ENCODE measurements around the gene PAIP2B.
"Not testable (repeated sequence)": the region's sequence is repeated elsewhere in the genome, so short reads cannot be mapped to it uniquely, and the experiment has no call there.

Gene PAIP2B

DNA sequence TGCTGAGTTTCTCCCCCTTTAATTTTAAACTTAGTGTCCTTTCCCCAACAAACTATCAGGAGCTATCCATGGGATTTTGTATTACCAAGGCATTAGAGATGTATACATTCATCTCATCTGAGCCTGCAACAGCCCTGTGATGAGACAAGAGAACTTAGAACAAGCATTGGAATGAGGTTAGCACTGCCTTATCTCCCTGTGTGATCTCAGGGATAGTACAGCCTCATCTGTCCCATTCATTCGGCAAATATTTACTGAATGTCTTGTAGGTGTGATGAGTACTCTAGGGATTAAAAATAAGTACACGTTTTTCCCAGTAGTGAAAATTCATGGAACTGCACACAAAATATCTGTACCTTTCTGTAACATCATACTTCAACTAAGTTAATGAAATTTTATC lies 45.6 kb downstream of the PAIP2B start:
- Histone ChIP-seq H3K4me3 (ENCODE audit: low read depth in 1 of 2, low read length in 2 of 2) (no peak overlapping the region), H3K9ac (ENCODE audit: low read length) (no peak overlapping the region), H3K27ac (ENCODE audit: low read depth, low read length) (no peak overlapping the region), H3K9me3 (ENCODE audit: low read length) (no peaks in the 10 kb centered on the region), H3K4me1 (ENCODE audit: insufficient read depth, low read length) (no peaks in the 10 kb centered on the region), H3K36me3 (ENCODE audit: insufficient read depth, low read length) (no peaks in the 10 kb centered on the region), H3K27me3 (ENCODE audit: control insufficient read depth in 1 of 2, insufficient read depth in 2 of 2, low read length in 2 of 2) (no peaks in the 10 kb centered on the region)

DNA sequence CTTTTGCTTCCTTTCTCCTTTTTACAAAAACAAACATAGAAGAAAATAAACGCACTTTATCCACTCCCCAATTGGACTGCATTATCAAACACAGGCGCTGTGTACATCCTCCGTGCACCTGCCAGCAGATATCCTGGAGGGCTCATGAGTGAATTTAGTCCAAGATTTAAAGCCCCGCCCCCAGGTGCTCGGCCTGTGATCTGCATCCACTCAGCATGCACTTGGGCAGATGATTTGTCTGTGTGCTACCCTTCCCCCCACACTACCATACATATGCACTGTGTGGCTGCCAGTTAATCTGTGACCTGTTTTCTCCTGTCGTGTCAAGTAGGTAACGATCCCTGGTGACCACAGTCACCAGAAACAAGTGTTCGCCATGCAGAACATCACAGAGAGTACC lies 48.1 kb downstream of the PAIP2B start:
- not testable (repeated sequence) for H3K9ac ChIP-seq (ENCODE audit: low read length); H3K27ac ChIP-seq (ENCODE audit: low read depth, low read length); H3K36me3 ChIP-seq (ENCODE audit: insufficient read depth, low read length); H3K9me3 ChIP-seq (ENCODE audit: low read length); H3K27me3 ChIP-seq (ENCODE audit: control insufficient read depth in 1 of 2, insufficient read depth in 2 of 2, low read length in 2 of 2); H3K4me1 ChIP-seq (ENCODE audit: insufficient read depth, low read length); H3K4me3 ChIP-seq (ENCODE audit: low read depth in 1 of 2, low read length in 2 of 2)

DNA sequence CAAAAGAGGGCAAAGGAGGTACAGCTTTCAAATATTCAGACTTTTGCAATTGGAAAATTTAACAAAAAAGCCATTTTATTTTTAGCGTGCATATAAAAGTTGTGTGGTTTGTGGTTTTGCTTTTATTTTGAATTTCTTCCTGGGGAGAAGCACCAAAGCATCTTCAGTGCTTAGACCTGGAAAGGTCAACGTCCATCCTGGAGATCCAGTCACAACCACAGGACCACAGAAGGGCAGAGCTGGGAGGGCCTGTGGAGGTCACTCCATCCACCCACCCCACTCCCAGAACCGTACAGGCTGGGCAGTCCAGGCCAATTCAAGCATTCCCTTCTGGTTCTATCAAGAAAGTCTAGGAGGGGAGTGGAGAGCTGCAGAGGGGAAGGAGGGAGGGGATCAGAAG lies 52.7 kb downstream of the PAIP2B start:
- Histone ChIP-seq H3K9ac (ENCODE audit: low read length) (no peak overlapping the region), H3K4me1 (ENCODE audit: insufficient read depth, low read length) (no peaks in the 10 kb centered on the region), H3K36me3 (ENCODE audit: insufficient read depth, low read length) (no peaks in the 10 kb centered on the region), H3K9me3 (ENCODE audit: low read length) (no peaks in the 10 kb centered on the region), H3K27me3 (ENCODE audit: control insufficient read depth in 1 of 2, insufficient read depth in 2 of 2, low read length in 2 of 2) (no peaks in the 10 kb centered on the region), H3K4me3 (ENCODE audit: low read depth in 1 of 2, low read length in 2 of 2) (no peak overlapping the region), H3K27ac (ENCODE audit: low read depth, low read length) (no peak overlapping the region)

DNA sequence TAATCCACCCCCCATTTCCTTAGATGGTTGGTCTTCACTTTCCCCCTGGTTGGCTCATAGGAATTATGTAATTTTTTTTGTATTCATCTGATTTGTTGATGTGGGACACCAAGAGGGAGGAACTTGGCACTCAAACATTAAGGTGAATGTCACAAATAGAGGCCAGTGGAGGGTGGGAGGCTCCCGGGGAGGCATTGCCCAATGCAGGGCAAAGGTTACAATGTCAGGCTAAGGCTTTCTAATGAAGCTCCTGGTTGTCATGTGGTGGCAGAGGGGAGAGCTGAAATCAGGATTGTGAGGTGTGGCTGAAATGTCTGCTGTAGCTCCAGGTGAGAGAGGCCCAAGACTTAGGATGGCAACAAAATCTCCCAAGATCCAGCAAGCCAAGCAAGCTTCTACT lies 53.8 kb downstream of the PAIP2B start:
- Histone ChIP-seq H3K4me3 (ENCODE audit: low read depth in 1 of 2, low read length in 2 of 2) (no peak overlapping the region), H3K27ac (ENCODE audit: low read depth, low read length) (no peak overlapping the region)

GRCh38 chr2:71166812-71167211 lies 60.1 kb downstream of the PAIP2B start:
- Histone ChIP-seq H3K27me3 (ENCODE audit: control insufficient read depth in 1 of 2, insufficient read depth in 2 of 2, low read length in 2 of 2) (no peaks in the 10 kb centered on the region), H3K36me3 (ENCODE audit: insufficient read depth, low read length) (no peaks in the 10 kb centered on the region), H3K27ac (ENCODE audit: low read depth, low read length) (no peak overlapping the region), H3K9ac (ENCODE audit: low read length) (no peak overlapping the region), H3K4me3 (ENCODE audit: low read depth in 1 of 2, low read length in 2 of 2) (no peak overlapping the region), H3K4me1 (ENCODE audit: insufficient read depth, low read length) (no peaks in the 10 kb centered on the region), H3K9me3 (ENCODE audit: low read length) (no peaks in the 10 kb centered on the region)

More for the DNA sequence above, 53.8 kb downstream of the PAIP2B start:
- H3K9ac ChIP-seq (ENCODE audit: low read length): no peak overlapping the region
- no peaks in the 10 kb centered on the region for H3K27me3 ChIP-seq (ENCODE audit: control insufficient read depth in 1 of 2, insufficient read depth in 2 of 2, low read length in 2 of 2)
- H3K36me3 ChIP-seq (ENCODE audit: insufficient read depth, low read length): no peaks in the 10 kb centered on the region
- no peaks in the 10 kb centered on the region for H3K4me1 ChIP-seq (ENCODE audit: insufficient read depth, low read length)
- H3K9me3 ChIP-seq (ENCODE audit: low read length): no peaks in the 10 kb centered on the region

DNA sequence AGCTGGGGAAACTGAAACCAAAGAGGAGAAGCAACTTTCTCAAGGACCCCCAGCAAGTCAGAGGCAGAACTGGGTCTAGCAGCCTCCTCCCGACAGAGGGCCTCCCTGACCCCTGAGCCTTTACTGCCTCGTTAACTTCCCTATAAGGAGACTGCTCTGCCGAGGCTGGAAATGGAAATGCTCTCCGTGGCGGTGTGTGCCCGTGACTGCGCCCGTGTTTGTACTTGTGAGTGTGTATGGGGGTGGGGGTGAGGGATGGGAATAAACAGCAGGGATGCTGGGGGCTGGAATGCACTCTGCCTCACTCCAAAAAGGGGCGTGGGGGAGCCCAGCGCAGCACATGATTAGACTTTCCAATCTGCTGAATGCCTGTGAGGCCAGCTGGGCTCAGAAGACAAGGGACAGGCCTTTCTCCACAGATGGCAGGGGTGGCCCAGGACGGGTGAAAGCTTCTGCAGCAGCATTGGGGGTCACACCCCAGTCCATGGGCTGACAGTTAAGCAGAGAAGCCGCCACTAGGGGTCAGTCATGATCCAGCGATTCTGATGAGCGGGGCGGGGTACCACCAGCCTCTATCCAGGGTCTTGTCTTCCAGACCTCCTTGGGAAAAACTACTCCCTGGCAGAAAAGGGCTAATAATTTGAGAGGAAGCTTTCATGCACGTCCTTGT lies 69.6 kb downstream of the PAIP2B start:
- Histone ChIP-seq H3K36me3 (ENCODE audit: insufficient read depth, low read length) (no peaks in the 10 kb centered on the region), H3K9me3 (ENCODE audit: low read length) (no peaks in the 10 kb centered on the region), H3K27ac (ENCODE audit: low read depth, low read length) (peak overlapping the region; percentile 43), H3K4me1 (ENCODE audit: insufficient read depth, low read length) (peaks cover 13% of the 10 kb centered on the region), H3K27me3 (ENCODE audit: control insufficient read depth in 1 of 2, insufficient read depth in 2 of 2, low read length in 2 of 2) (no peaks in the 10 kb centered on the region), H3K4me3 (ENCODE audit: low read depth in 1 of 2, low read length in 2 of 2) (peak overlapping the region; percentile 12 to 52), H3K9ac (ENCODE audit: low read length) (no peak overlapping the region)

DNA sequence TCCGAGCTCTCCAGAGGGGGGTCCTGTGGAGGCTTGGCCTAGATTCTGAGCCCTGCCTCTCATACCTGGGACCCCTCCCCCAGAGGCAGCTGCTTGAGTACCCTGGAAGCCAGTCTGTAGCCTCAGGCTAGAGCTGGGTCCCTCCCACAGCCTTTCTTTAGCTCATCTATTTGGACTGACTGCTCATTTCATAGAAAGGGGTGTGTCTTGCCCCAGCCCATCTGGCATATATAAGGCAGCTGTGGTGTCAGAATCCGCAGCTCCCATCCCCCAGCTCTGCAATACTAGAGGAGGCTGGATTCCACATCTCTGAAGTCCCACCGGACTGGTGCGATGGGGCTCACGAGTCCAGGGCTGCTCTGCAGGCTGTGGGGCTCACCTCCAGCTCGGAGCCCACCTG lies 70.3 kb downstream of the PAIP2B start:
- Histone ChIP-seq H3K9me3 (ENCODE audit: low read length) (no peaks in the 10 kb centered on the region), H3K36me3 (ENCODE audit: insufficient read depth, low read length) (no peaks in the 10 kb centered on the region), H3K9ac (ENCODE audit: low read length) (no peak overlapping the region), H3K4me3 (ENCODE audit: low read depth in 1 of 2, low read length in 2 of 2) (peak overlapping the region; percentile 12 to 52), H3K27me3 (ENCODE audit: control insufficient read depth in 1 of 2, insufficient read depth in 2 of 2, low read length in 2 of 2) (no peaks in the 10 kb centered on the region), H3K4me1 (ENCODE audit: insufficient read depth, low read length) (peaks cover 13% of the 10 kb centered on the region), H3K27ac (ENCODE audit: low read depth, low read length) (peak overlapping the region; percentile 43)

- no peak overlapping the region for H3K4me3 ChIP-seq (ENCODE audit: low read depth in 1 of 2, low read length in 2 of 2)
- peaks cover 3% of the 10 kb centered on the region for H3K36me3 ChIP-seq (ENCODE audit: insufficient read depth, low read length)
- peaks cover 13% of the 10 kb centered on the region for H3K4me1 ChIP-seq (ENCODE audit: insufficient read depth, low read length)
- no peaks in the 10 kb centered on the region for H3K9me3 ChIP-seq (ENCODE audit: low read length)
- H3K27ac ChIP-seq (ENCODE audit: low read depth, low read length): no peak overlapping the region
- no peak overlapping the region for H3K9ac ChIP-seq (ENCODE audit: low read length)
- H3K27me3 ChIP-seq (ENCODE audit: control insufficient read depth in 1 of 2, insufficient read depth in 2 of 2, low read length in 2 of 2): no peaks in the 10 kb centered on the region
These were observed 71.1 kb downstream of the PAIP2B start for GRCh38 chr2:71155846-71156245.

- Histone ChIP-seq H3K4me1 (ENCODE audit: insufficient read depth, low read length) (peaks cover 13% of the 10 kb centered on the region), H3K27me3 (ENCODE audit: control insufficient read depth in 1 of 2, insufficient read depth in 2 of 2, low read length in 2 of 2) (no peaks in the 10 kb centered on the region), H3K27ac (ENCODE audit: low read depth, low read length) (no peak overlapping the region), H3K9me3 (ENCODE audit: low read length) (no peaks in the 10 kb centered on the region), H3K4me3 (ENCODE audit: low read depth in 1 of 2, low read length in 2 of 2) (no peak overlapping the region), H3K9ac (ENCODE audit: low read length) (no peak overlapping the region), H3K36me3 (ENCODE audit: insufficient read depth, low read length) (peaks cover 12% of the 10 kb centered on the region)
These were observed 72.1 kb downstream of the PAIP2B start for GRCh38 chr2:71154798-71155197.

GRCh38 chr2:71154279-71154678 lies 72.6 kb downstream of the PAIP2B start:
- no peak overlapping the region for H3K4me3 ChIP-seq (ENCODE audit: low read depth in 1 of 2, low read length in 2 of 2)

DNA sequence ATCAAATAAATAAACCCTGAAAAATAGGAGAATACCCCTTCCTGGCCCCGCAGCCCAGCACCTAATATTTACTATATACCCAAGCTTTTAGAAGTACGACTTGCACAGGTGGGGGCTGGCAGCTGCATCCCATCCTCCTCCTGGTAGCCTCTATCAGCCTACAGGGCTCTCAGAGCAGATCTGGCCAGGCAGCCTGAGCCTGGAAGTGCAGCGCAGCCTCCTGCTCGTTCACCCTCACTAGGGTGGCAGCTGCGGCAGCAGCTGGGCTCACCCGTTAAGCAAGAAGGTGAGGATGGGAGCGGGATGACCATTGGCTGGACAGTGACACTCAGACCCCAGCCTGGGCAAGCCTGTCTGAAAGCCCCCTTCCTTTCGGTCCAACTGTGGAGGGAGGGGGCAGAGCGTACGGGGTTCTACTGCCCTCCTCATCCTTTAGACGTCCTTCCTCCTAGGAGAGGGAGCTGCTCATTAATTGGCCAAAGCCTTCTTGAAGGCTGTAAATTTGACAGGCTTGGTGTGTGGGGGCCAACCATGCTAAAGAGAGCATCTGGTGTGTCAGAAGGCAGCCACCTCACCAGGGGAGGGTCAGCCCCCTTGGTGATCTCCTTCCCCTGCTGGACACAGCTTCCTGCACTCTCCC lies 73.2 kb downstream of the PAIP2B start:
- Histone ChIP-seq H3K27ac (ENCODE audit: low read depth, low read length) (no peak overlapping the region), H3K4me3 (ENCODE audit: low read depth in 1 of 2, low read length in 2 of 2) (no peak overlapping the region), H3K36me3 (ENCODE audit: insufficient read depth, low read length) (peaks cover 18% of the 10 kb centered on the region), H3K9ac (ENCODE audit: low read length) (no peak overlapping the region), H3K4me1 (ENCODE audit: insufficient read depth, low read length) (peaks cover 13% of the 10 kb centered on the region), H3K27me3 (ENCODE audit: control insufficient read depth in 1 of 2, insufficient read depth in 2 of 2, low read length in 2 of 2) (no peaks in the 10 kb centered on the region), H3K9me3 (ENCODE audit: low read length) (no peaks in the 10 kb centered on the region)

More at GRCh38 chr2:71154279-71154678, 72.6 kb downstream of the PAIP2B start:
- H3K4me1 ChIP-seq (ENCODE audit: insufficient read depth, low read length): peaks cover 13% of the 10 kb centered on the region
- H3K27ac ChIP-seq (ENCODE audit: low read depth, low read length): no peak overlapping the region
- no peak overlapping the region for H3K9ac ChIP-seq (ENCODE audit: low read length)
- no peaks in the 10 kb centered on the region for H3K9me3 ChIP-seq (ENCODE audit: low read length)
- H3K27me3 ChIP-seq (ENCODE audit: control insufficient read depth in 1 of 2, insufficient read depth in 2 of 2, low read length in 2 of 2): no peaks in the 10 kb centered on the region
- peaks cover 13% of the 10 kb centered on the region for H3K36me3 ChIP-seq (ENCODE audit: insufficient read depth, low read length)

DNA sequence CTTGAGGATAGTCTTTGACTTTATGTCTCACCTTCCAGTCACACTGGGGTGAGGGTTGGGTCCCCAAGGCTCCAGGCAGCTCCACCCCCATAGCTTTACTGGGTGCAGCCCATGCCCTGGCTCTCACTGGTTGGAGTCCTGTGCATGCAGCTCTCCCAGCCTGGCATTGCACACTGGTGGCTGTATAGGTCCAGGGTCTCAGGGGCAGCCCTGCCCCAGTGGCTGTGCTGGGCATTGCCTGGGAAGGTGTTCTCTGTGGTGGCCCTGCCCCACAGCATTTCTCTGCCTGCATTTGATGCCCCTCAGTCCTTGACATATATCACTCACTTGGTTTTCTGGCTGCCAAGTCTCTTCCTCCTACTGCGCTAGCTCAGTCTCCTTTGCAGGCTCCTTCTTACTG lies 75.3 kb downstream of the PAIP2B start:
- Histone ChIP-seq H3K4me3 (ENCODE audit: low read depth in 1 of 2, low read length in 2 of 2) (no peak overlapping the region), H3K9ac (ENCODE audit: low read length) (no peak overlapping the region), H3K4me1 (ENCODE audit: insufficient read depth, low read length) (peaks cover 3% of the 10 kb centered on the region), H3K27me3 (ENCODE audit: control insufficient read depth in 1 of 2, insufficient read depth in 2 of 2, low read length in 2 of 2) (no peaks in the 10 kb centered on the region), H3K9me3 (ENCODE audit: low read length) (no peaks in the 10 kb centered on the region), H3K36me3 (ENCODE audit: insufficient read depth, low read length) (peaks cover 38% of the 10 kb centered on the region), H3K27ac (ENCODE audit: low read depth, low read length) (no peak overlapping the region)

Measured in muscle layer of colon (tissue), 2 donors.